HepG2 (cell line): Measurements from ENCODE around the gene CYP4F22.

Experiments used
- ARID2 ChIP-seq: sonication (generic); formaldehyde crosslinking; IDR thresholded peaks from 2 replicates; pipeline ENCODE4 v1.8.1; 2022; ENCODE audit warnings: mild to moderate bottlenecking, missing genetic modification reagents, borderline replicate concordance
- ZNF12 ChIP-seq: sonication (generic); formaldehyde crosslinking; IDR thresholded peaks from 2 replicates; pipeline ENCODE4 v1.5.0; 2020; ENCODE audit warnings: missing genetic modification reagents
- ZNF207 ChIP-seq: fragments of 450-650 bp; IDR thresholded peaks from 2 replicates; pipeline ENCODE4 v1.6.1; 2016; ENCODE audit warnings: antibody characterized with exemption, borderline replicate concordance
- TF ChIP-seq, protein P1 (sequence below): sonication (generic); formaldehyde crosslinking; IDR thresholded peaks from 2 replicates; pipeline ENCODE4 v1.5.0; 2020; ENCODE audit warnings: mild to moderate bottlenecking, missing genetic modification reagents, moderate library complexity
- TF ChIP-seq, protein P2 (sequence below): IDR thresholded peaks from 2 replicates; pipeline ENCODE4 v1.6.1; 2012; ENCODE audit warnings: inconsistent platforms

DNA sequence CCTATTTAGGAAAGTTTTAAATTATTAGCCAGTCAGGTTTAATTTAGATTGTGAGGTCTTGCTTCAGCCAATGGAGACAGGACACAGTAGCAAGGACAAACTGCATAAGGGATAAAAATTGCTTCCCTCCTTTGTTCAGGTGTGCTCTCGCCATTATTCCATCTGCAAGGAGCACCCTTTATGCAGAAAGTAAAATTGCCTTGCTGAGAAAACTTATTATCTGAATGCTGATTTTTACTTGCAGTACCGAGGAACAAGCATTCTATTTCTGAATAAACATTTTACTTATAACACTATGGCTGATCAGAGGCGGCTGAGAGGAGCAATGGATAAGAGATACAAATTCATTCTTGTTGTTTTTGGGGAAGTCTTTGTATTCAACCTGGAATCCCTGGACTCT, 8.0 kb downstream of the CYP4F22 start:
- TF ChIP-seq, protein P1, sequence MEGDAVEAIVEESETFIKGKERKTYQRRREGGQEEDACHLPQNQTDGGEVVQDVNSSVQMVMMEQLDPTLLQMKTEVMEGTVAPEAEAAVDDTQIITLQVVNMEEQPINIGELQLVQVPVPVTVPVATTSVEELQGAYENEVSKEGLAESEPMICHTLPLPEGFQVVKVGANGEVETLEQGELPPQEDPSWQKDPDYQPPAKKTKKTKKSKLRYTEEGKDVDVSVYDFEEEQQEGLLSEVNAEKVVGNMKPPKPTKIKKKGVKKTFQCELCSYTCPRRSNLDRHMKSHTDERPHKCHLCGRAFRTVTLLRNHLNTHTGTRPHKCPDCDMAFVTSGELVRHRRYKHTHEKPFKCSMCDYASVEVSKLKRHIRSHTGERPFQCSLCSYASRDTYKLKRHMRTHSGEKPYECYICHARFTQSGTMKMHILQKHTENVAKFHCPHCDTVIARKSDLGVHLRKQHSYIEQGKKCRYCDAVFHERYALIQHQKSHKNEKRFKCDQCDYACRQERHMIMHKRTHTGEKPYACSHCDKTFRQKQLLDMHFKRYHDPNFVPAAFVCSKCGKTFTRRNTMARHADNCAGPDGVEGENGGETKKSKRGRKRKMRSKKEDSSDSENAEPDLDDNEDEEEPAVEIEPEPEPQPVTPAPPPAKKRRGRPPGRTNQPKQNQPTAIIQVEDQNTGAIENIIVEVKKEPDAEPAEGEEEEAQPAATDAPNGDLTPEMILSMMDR, result no peak
- TF ChIP-seq ZNF12 (CRISPR knock-in tag), result no peak
- no peak for TF ChIP-seq ARID2 (CRISPR knock-in tag)
- no peak for TF ChIP-seq ZNF207
- TF ChIP-seq, protein P2, sequence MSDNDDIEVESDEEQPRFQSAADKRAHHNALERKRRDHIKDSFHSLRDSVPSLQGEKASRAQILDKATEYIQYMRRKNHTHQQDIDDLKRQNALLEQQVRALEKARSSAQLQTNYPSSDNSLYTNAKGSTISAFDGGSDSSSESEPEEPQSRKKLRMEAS, result no peak
